Duodenal mucosa (tissue), 2 donors: ENCODE results near the gene MTCH1.

Source experiments
- H3K27ac ChIP-seq: one replicate; pipeline ENCODE4 v1.7.0; 2013; ENCODE audit warnings: low read depth, low read length
- H3K27me3 ChIP-seq, 2 donors: one replicate each; pipeline ENCODE4 v1.7.0; 2013; ENCODE audit warnings: low read length in 2 of 2, control low read depth in 1 of 2; ENCODE audit not compliant: insufficient read depth in 2 of 2, control insufficient read depth in 1 of 2
- H3K36me3 ChIP-seq, 2 donors: one replicate each; pipeline ENCODE4 v1.7.0; 2013; ENCODE audit warnings: low read length in 2 of 2, control low read depth in 1 of 2; ENCODE audit not compliant: insufficient read depth in 2 of 2, control insufficient read depth in 1 of 2
- H3K4me1 ChIP-seq, 2 donors: one replicate each; pipeline ENCODE4 v1.7.0; 2013; ENCODE audit warnings: low read length in 2 of 2, control low read depth in 1 of 2; ENCODE audit not compliant: insufficient read depth in 2 of 2, control insufficient read depth in 1 of 2
- H3K4me3 ChIP-seq, 2 donors: one replicate each; pipeline ENCODE4 v1.7.0; 2013; ENCODE audit warnings: low read length in 2 of 2, low read depth in 1 of 2
- H3K9ac ChIP-seq, 2 donors: one replicate each; pipeline ENCODE4 v1.7.0; 2013; ENCODE audit warnings: low read length in 2 of 2, low read depth in 1 of 2
- H3K9me3 ChIP-seq, 2 donors: one replicate each; pipeline ENCODE4 v1.7.0; 2013; ENCODE audit warnings: low read length in 2 of 2, control low read depth in 1 of 2; ENCODE audit not compliant: control insufficient read depth in 1 of 2

Gene MTCH1

GRCh38 chr6:36979347-36979742, 6.7 kb downstream of the MTCH1 start:
- H3K9me3 ChIP-seq = no peaks in the 10 kb centered on the region
- H3K27me3 ChIP-seq = no peaks in the 10 kb centered on the region
- no peak overlapping the region for H3K9ac ChIP-seq
- H3K4me1 ChIP-seq = peaks cover 12 to 19% of the 10 kb centered on the region in 2 donors
- peaks cover 41 to 50% of the 10 kb centered on the region in 2 donors for H3K36me3 ChIP-seq
- no peak overlapping the region for H3K4me3 ChIP-seq
- H3K27ac ChIP-seq = no peak overlapping the region

GRCh38 chr6:36978421-36979346, 7.3 kb downstream of the MTCH1 start:
- Histone ChIP-seq H3K9ac (no peak overlapping the region), H3K4me1 (peaks cover 6 to 12% of the 10 kb centered on the region in 2 donors), H3K4me3 (no peak overlapping the region), H3K27ac (no peak overlapping the region), H3K9me3 (no peaks in the 10 kb centered on the region), H3K27me3 (no peaks in the 10 kb centered on the region), H3K36me3 (peaks cover 47 to 56% of the 10 kb centered on the region in 2 donors)

DNA sequence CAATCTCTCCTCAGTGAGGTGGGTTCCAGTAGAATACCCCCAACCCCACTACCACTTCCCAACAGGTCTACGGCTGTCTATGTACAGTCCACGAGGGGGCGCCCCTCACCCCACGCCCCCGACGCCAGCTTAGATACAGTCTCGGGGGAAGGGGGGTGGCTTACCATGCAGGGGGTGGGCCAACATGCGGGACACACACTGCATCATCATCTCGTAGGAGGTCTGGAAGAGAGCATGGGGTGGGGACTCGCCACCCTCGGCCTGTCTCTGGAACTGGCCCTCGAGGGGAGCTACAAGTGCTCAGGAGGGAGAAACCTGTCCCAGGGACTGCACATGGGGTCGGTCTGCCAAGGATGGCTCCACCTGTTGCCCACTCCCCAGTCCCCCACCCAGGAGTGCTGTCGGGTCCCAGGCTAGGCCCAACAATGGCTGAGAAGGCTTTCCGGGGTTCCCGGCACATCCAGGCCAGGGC, 8.5 kb downstream of the MTCH1 start:
- Histone ChIP-seq H3K27ac (no peak overlapping the region), H3K9ac (no peak overlapping the region), H3K36me3 (peaks cover 52 to 68% of the 10 kb centered on the region in 2 donors)

GRCh38 chr6:36976931-36977330, 9.1 kb downstream of the MTCH1 start:
- H3K4me1 ChIP-seq = peaks cover 0 to 12% of the 10 kb centered on the region in 2 donors
- no peaks in the 10 kb centered on the region for H3K9me3 ChIP-seq
- H3K9ac ChIP-seq = no peak overlapping the region
- no peak overlapping the region for H3K27ac ChIP-seq
- H3K36me3 ChIP-seq = peaks cover 58 to 73% of the 10 kb centered on the region in 2 donors
- H3K27me3 ChIP-seq = no peaks in the 10 kb centered on the region
- H3K4me3 ChIP-seq = no peak overlapping the region

More for the DNA sequence above, 8.5 kb downstream of the MTCH1 start:
- Histone ChIP-seq H3K9me3 (no peaks in the 10 kb centered on the region), H3K4me1 (peaks cover 0 to 12% of the 10 kb centered on the region in 2 donors), H3K4me3 (no peak overlapping the region), H3K27me3 (no peaks in the 10 kb centered on the region)

GRCh38 chr6:36976509-36976908, 9.5 kb downstream of the MTCH1 start:
- Histone ChIP-seq H3K4me3 (no peak overlapping the region), H3K36me3 (peaks cover 62 to 78% of the 10 kb centered on the region in 2 donors), H3K27ac (no peak overlapping the region), H3K4me1 (peaks cover 0 to 12% of the 10 kb centered on the region in 2 donors), H3K9ac (no peak overlapping the region), H3K27me3 (no peaks in the 10 kb centered on the region), H3K9me3 (no peaks in the 10 kb centered on the region)

DNA sequence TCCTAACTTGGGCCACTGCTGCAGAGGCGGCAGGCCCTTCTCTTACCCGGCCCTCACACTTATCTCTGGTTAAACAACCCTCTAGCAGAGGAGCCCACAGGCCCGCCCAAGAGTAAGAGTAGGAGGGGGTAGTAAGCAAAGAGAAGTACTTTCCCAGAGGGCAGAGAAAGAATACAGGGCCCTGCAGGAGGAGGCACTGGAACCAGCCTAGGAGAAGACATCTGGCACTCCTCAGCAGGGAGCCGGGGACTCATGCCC, 10.1 kb downstream of the MTCH1 start:
- Histone ChIP-seq H3K27me3 (no peaks in the 10 kb centered on the region), H3K4me1 (peaks cover 0 to 12% of the 10 kb centered on the region in 2 donors), H3K4me3 (no peak overlapping the region), H3K9me3 (no peaks in the 10 kb centered on the region), H3K36me3 (peaks cover 64 to 83% of the 10 kb centered on the region in 2 donors), H3K9ac (no peak overlapping the region), H3K27ac (no peak overlapping the region)

GRCh38 chr6:36975231-36976006, 10.6 kb downstream of the MTCH1 start:
- Histone ChIP-seq H3K9me3 (no peaks in the 10 kb centered on the region), H3K4me1 (peaks cover 0 to 12% of the 10 kb centered on the region in 2 donors), H3K36me3 (peaks cover 65 to 88% of the 10 kb centered on the region in 2 donors), H3K4me3 (no peak overlapping the region), H3K9ac (no peak overlapping the region), H3K27ac (no peak overlapping the region), H3K27me3 (no peaks in the 10 kb centered on the region)

GRCh38 chr6:36973647-36974046, 12.3 kb downstream of the MTCH1 start:
- H3K27ac ChIP-seq = no peak overlapping the region

GRCh38 chr6:36973190-36973589, 12.8 kb downstream of the MTCH1 start:
- Histone ChIP-seq H3K27ac (no peak overlapping the region), H3K9me3 (no peaks in the 10 kb centered on the region), H3K27me3 (no peaks in the 10 kb centered on the region), H3K4me3 (no peak overlapping the region), H3K9ac (no peak overlapping the region), H3K4me1 (no peaks in the 10 kb centered on the region), H3K36me3 (peaks cover 82 to 99% of the 10 kb centered on the region in 2 donors)

More at GRCh38 chr6:36973647-36974046, 12.3 kb downstream of the MTCH1 start:
- Histone ChIP-seq H3K4me3 (no peak overlapping the region), H3K9ac (no peak overlapping the region), H3K4me1 (no peaks in the 10 kb centered on the region), H3K36me3 (peaks cover 82 to 99% of the 10 kb centered on the region in 2 donors), H3K9me3 (no peaks in the 10 kb centered on the region), H3K27me3 (no peaks in the 10 kb centered on the region)
